COLO829 (cell line): Measurements from ENCODE around the gene HAPLN2.

ENCODE experiments used
- DNase-seq: peaks from one replicate; pipeline ENCODE4 v3.0.0; 2012; ENCODE audit warnings: low spot score

Gene HAPLN2

DNA sequence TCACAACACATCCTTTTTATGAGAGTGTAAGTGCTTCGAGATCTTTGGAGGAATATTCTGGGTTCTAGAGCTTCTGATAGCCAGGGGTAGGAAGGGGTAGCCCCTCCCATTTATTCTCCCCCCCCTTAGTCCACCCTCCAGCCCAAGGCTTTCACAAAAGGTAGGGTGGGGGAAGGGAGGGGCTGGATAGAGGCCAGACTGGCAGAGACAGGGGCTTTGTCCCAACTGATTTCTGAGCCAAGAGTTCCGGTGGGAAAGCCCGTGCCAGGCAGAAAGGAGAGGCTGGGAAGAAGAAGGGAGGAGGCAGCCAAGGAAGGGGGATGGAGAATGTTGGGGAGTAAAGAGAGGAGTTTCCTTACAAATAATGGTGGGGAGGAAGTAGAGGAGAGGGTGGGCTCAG lies 25.8 kb downstream of the HAPLN2 start:
- no peak for DNase-seq

DNA sequence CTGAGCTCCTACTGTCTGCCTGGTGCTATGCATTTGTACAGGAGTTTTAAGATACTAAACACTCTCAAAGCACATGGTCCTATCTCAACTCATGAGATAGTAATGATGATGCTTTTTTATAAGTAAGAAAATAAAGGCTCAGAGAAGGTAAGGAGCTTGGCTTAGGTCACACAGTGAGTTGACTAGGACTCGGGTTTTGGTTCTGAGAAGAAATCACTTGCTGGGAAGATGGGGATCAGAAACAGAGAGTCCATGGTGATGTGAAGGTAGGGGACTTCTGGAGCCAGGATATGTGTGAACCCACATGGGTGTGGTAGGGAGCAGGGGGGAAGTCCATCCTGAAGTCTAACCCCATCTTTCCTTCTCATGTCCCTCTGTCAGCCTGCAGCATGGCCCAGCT lies 26.5 kb downstream of the HAPLN2 start:
- no peak for DNase-seq

DNA sequence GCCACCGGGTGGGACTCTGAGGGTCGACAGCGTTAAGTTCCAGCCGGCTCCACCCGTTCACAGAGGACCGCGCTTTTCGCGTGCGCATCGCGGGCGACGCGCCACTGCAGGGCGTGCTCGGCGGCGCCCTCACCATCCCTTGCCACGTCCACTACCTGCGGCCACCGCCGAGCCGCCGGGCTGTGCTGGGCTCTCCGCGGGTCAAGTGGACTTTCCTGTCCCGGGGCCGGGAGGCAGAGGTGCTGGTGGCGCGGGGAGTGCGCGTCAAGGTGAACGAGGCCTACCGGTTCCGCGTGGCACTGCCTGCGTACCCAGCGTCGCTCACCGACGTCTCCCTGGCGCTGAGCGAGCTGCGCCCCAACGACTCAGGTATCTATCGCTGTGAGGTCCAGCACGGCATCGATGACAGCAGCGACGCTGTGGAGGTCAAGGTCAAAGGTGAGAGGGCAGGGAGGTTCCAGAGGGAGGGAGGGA lies 27.6 kb downstream of the HAPLN2 start:
- no peak for DNase-seq

DNA sequence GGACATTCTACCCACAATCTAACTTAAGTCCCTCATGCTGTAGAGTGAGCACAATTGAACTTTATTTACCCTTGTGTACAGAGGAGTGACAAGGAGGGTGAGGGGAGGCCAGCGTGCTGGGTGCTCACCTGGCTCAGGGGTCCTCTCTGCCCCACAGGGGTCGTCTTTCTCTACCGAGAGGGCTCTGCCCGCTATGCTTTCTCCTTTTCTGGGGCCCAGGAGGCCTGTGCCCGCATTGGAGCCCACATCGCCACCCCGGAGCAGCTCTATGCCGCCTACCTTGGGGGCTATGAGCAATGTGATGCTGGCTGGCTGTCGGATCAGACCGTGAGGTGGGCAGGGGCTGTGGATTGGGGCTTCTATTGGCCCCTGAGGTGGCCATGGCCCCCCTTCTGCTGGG lies 28.1 kb downstream of the HAPLN2 start:
- no peak for DNase-seq

DNA sequence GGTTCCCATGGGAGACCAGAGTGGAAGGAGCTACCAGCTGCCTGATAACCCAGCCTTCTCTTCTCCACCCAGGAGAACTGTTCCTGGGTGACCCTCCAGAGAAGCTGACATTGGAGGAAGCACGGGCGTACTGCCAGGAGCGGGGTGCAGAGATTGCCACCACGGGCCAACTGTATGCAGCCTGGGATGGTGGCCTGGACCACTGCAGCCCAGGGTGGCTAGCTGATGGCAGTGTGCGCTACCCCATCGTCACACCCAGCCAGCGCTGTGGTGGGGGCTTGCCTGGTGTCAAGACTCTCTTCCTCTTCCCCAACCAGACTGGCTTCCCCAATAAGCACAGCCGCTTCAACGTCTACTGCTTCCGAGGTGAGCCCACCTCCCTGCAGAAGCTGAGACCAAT lies 29.3 kb downstream of the HAPLN2 start:
- DNase-seq: no peak

DNA sequence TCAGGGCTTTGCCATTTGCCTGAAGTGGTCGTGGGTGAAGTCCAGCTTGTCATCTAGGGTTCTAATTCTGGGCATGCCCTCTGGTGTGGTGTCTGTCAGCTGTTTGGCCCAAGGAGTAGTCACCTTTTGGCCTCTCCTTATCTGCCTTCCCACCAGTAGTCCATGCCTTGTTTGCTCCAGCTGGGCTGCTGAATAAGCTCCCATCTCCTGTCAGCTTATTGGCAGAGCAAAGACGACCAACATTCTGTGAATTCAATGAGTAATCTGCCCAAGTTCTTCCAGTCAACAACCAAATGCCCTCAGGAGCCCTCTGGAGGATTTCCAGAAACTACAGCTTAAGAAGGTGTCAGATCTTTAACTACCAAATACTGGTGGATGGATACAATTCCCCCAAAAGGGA lies 29.7 kb downstream of the HAPLN2 start:
- DNase-seq: no peak

DNA sequence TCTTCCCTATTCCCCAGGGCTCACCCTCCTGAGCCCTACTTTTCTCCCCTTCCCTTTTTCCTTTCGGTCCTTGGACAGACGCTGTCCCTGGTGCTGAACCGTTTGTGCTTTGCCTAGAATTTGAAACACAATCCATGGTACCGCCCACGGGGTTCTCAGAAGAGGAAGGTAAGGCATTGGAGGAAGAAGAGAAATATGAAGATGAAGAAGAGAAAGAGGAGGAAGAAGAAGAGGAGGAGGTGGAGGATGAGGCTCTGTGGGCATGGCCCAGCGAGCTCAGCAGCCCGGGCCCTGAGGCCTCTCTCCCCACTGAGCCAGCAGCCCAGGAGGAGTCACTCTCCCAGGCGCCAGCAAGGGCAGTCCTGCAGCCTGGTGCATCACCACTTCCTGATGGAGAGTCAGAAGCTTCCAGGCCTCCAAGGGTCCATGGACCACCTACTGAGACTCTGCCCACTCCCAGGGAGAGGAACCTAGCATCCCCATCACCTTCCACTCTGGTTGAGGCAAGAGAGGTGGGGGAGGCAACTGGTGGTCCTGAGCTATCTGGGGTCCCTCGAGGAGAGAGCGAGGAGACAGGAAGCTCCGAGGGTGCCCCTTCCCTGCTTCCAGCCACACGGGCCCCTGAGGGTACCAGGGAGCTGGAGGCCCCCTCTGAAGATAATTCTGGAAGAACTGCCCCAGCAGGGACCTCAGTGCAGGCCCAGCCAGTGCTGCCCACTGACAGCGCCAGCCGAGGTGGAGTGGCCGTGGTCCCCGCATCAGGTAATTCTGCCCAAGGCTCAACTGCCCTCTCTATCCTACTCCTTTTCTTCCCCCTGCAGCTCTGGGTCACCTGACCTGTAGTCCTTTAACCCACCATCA lies 33.1 kb downstream of the HAPLN2 start:
- no peak for DNase-seq

DNA sequence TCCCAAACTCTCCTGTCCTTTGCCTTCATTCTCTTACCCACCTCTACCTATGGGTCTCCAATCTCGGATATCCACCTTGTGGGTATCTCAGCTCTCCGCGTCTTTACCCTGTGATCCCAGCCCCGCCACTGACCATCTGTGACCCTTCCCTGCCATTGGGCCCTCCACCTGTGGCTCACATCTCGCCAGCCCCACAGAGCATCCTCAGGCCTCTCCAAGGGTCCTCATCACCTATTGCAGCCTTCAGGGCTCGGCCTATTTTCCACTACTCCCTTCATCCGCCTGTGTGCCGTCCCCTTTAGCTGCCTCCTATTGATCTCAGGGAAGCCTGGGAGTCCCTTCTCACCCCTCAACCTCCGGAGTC lies 33.8 kb downstream of the HAPLN2 start:
- no peak for DNase-seq

DNA sequence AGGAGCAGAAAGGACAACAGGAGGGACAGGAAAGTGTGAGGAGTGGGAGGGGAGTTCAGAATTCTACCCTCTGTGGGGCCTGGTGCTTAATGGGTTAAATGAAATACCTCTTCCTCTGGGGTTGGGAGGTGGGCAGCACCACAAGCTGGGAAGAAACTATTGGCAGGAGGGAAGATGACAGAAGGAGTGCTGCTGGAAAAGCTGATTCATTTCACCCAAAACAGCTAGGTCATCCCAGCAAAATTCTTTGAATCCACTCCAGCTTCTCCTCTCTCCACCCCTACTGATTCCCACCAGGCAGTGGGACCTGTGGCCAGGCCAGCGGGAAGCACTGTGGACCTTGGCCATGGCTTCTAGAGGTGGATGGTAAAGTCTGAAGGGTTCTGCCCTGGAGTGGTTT lies 35.5 kb downstream of the HAPLN2 start:
- no peak for DNase-seq

DNA sequence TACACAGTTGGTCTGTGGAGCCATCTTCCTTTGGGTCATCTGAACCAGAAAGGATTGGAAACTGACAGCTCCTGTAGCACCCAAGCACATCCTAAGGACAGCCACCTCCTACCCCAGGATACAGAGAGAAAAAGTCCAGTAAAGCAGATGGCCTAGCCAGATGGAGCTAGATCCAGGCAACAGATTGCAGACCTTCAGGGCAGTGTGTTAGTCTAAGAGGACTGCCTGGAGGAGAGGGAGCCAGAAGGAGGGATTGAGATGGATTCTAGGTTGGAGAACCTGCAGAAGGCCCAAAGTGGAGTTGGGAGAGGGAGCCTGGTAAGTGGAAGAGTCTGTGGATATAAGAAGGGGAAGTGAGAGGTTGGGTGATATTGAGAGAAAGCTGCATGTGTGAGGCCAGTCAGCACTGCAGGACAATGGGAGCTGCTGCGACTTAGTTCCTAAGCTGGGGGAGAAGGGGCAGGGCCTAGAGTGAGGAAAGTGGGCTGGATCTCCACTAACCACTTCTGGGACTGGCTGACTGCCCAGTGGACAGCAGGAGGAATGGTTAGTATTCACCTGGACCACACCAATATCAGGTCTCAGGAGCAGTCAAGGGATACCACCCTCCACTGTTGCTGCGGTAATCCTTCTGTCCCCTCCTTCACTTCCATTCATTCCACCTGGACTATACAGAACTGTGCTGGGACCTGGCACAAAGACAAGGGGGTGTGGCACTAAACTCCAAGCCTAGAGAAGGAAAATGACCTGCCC lies 36.1 kb downstream of the HAPLN2 start:
- no peak for DNase-seq

DNA sequence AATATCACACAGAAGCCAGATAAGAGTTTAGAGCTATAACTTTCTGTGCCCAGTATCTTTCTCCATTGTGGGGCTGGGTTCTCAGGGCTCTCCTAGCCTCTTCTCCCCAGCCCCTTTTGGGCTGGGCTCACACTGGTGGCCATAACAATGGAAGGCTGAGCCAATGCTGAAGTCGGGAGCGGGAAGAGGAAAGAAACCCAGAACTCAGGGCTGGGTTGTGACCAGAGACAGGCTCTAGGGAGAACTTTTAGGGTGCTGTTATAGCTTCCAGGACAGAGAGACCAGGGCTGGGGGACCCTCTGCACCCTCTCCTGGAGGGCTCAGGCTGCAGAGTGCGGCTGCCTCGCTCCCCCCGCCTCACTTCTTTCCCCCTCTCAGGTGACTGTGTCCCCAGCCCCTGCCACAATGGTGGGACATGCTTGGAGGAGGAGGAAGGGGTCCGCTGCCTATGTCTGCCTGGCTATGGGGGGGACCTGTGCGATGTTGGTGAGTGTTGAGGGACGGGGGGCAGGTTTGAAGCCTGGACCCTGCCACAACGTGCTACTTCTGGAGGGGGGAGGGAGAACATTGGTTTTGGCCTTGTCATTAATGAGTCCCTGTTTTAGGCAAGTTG lies 36.8 kb downstream of the HAPLN2 start:
- no peak for DNase-seq

DNA sequence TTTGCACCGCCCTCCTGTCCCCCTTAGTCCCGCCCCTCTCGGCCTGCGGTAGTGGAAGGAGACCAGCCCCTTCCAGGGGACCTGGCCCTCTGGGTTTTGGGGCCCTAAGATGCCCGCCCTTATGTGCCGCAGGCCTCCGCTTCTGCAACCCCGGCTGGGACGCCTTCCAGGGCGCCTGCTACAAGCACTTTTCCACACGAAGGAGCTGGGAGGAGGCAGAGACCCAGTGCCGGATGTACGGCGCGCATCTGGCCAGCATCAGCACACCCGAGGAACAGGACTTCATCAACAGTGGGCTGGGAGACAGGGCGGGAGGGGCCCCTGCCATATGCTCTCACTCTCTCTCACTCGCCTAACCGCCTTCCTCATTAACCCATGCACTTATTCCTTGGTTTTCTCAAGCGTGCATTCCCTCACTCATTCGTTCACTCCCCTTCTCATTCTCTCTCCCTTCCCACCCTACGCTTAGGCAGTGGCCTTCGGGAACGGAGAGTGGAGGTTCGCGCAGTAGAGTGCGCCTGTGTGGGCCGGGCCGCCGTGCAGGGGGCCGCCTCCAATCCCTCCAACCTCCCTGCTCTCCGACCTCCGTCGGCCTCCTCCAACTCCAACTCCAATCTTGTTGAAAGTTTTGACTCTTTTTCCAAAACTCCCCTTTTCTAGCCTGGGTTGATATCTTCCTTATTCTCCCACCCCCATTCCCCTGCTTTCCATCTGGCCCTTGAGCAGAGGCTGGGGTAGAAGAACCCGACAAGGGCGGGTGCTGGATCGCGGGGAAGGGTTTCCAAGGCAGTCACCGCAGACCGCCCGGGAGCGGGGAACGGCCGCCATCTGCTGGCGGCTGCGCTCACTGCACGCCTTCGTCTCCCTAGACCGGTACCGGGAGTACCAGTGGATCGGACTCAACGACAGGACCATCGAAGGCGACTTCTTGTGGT lies 37.9 kb downstream of the HAPLN2 start:
- DNase-seq: peak; percentile 87

DNA sequence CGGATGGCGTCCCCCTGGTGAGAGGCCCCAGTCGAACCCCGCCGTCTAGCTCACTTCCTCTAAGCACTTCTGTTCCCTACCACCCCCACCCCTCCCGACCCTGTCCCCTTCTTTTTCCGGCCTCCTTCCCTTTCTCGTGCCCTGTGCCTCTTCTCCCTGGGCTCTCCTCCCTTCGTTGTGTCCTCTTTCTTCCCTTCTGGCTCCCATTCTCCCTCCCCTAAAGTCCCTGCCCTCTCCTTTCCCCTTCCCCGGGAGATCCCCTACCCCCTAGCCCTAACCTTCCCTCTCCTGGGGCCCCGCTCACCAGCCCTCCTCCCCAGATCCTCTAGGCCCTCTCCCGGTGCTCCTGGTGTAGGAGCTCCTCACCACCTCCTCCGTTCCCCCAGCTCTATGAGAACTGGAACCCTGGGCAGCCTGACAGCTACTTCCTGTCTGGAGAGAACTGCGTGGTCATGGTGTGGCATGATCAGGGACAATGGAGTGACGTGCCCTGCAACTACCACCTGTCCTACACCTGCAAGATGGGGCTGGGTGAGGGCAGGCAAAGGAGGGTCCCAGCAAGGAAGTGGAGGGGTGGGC lies 38.6 kb downstream of the HAPLN2 start:
- no peak for DNase-seq

DNA sequence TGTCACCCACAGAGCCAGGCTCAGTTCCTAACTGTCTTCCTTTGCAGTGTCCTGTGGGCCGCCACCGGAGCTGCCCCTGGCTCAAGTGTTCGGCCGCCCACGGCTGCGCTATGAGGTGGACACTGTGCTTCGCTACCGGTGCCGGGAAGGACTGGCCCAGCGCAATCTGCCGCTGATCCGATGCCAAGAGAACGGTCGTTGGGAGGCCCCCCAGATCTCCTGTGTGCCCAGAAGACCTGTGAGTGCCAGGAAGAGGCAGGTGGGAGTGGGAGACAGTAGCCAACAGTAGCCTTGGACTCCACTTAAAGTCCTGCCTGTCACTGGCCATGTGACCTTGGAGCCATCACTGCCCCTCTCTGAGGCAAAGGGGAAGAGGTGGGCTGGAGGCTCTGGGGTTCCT lies 39.3 kb downstream of the HAPLN2 start:
- no peak for DNase-seq

DNA sequence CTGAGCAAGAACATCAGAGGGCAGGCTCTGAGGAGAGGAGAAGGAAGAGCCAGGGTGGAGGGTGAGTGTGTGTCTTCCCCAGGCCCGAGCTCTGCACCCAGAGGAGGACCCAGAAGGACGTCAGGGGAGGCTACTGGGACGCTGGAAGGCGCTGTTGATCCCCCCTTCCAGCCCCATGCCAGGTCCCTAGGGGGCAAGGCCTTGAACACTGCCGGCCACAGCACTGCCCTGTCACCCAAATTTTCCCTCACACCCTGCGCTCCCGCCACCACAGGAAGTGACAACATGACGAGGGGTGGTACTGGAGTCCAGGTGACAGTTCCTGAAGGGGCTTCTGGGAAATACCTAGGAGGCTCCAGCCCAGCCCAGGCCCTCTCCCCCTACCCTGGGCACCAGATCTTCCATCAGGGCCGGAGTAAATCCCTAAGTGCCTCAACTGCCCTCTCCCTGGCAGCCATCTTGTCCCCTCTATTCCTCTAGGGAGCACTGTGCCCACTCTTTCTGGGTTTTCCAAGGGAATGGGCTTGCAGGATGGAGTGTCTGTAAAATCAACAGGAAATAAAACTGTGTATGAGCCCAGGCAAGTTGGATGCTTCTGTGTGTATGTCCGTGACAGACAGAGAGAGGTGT lies 39.8 kb downstream of the HAPLN2 start:
- DNase-seq: no peak

DNA sequence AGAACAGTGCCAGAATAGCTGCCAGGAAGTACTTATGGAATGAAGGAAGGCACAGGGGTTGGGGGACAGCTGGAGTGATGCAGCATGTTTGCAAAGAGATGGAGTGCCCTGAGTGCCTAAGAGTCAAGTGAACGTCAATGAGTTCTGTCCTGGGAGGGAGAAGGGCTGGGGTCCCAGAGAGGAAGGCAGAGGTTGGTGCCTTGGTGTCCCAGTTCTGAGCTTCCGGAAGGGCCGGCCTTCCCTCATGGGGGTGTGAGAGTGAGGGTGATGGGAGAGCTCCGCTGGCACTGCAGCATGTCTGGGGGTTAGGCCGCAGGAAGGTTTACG lies 40.4 kb downstream of the HAPLN2 start:
- no peak for DNase-seq

DNA sequence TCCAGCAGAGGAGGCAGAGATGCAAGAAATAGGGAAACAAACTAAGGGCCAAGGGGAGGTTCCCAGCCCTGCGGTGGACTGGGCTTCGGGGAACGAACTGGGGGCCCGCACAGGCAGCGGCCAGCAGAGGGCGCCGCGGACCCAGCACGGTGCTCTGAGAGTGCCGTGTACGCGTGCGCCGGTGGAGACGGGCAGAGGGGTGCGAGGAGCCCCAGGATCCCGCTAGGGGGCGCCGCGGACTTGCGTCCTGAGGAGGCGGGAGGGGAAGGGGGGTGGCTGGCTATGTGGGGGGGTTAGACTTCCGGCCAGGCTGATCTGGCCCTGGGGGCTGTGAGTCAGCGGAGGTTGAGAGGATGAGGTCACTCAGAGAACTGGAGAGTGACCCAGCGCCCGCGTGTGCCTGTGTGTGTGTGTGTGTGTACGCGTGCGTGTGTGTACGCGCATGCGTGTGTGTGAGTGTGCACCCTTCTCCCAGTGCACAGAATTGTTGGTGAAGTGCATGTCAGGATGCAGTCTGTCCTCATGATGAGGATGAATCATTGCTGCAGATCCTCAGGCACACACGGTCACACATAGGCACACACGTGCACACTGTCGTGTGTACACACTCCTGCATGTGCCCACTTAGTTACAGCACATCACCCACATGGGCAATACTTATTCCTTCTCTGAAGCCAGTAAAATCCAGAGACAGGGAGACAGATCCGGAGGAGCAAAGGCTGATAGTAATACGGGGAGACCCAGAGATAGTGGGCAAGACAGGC lies 41.0 kb downstream of the HAPLN2 start:
- DNase-seq: peak; percentile 100

DNA sequence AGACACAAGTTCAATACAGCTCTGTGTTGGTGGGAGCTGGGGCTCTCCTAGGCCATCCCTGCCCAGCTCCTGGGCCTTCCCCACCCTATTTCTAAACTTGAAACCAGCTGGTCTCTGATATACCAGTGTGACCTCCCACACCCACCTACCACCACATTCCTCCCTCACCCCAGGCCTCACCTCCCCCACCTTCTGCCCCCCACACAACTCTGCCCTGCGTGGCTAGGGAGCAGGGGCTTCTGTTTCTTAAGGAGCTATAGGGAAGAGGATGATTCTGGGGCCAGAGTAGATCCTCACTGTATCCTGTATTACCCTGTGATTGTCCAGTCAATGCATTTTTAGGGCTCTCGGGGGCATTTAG lies 41.5 kb downstream of the HAPLN2 start:
- no peak for DNase-seq

DNA sequence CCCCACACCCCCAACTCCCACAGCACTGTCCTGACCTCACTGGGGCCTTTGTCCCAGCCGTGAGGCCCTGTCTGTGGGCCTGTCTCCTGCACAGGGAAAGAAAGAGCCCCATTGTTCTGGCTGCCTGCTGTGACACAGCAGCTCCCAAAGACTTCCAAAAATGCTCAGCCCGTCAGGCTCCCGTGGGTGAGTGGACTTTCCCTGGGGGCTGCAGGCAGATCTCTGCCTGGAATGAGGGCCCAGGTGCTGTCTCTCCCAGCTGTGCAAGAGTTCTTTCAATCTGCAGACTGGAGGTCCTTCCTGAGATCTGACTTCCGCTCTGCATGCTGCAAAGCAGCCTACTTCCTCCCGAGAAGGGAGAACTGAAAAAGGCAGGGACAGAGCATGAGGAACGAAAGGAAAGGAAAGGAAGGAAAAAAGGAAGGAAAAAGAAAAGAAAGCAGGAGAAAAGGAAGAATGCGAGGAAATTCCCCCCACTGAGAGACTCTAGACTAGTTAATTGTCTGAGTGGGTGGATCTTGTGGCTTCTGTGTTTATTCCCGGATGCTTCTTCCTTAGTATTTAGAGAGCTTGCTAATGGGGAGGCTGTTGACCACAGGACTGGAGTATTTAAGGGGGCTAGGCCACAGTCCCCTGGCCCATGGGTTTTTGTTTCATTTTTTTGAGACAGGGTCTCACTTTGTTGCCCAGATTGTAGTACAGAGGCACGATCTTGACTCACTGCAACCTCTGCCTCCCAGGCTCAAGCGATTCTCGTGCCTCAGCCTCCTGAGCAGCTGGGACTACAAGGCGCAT lies 43.0 kb downstream of the HAPLN2 start:
- DNase-seq: peak; percentile 94

DNA sequence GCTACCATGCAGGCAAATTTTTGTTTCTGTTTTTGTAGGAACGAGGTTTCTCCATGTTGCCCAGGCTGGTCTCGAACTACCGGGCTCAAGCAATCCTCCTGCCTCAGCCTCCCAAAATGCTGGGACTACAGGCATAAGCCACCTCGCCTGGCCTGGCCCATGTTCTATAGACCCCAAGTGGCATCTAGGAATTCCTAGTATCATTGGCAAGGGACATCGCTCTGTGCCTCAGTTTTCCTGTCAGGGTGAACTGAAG lies 43.5 kb downstream of the HAPLN2 start:
- DNase-seq: no peak
